Endodermal cell (in vitro differentiated cells): ENCODE results near the gene RPLP2. TPM values are rescaled to one million over a fixed set of nuclear protein-coding genes. Genes with fewer than 3 reads are reported as not detected.

ENCODE experiments used
- DNase-seq: peaks from one replicate; pipeline ENCODE4 v3.0.0-alpha.2; 2017
- H3K27ac ChIP-seq: 2 replicates; pipeline ENCODE4 v1.5.1; 2013; ENCODE audit warnings: mild to moderate bottlenecking, low read depth, low read length, moderate library complexity
- H3K27me3 ChIP-seq: 2 replicates; pipeline ENCODE4 v1.6.1; 2013; ENCODE audit warnings: mild to moderate bottlenecking, low read length, moderate library complexity; ENCODE audit not compliant: insufficient read depth, control insufficient read depth, poor library complexity, severe bottlenecking
- H3K36me3 ChIP-seq: 2 replicates; pipeline ENCODE4 v1.7.0; 2013; ENCODE audit warnings: mild to moderate bottlenecking, low read length, moderate library complexity; ENCODE audit not compliant: control insufficient read depth, insufficient read depth
- H3K4me1 ChIP-seq: one replicate; pipeline ENCODE4 v1.7.0; 2013; ENCODE audit warnings: low read length; ENCODE audit not compliant: control insufficient read depth, insufficient read depth
- H3K4me3 ChIP-seq: 2 replicates; pipeline ENCODE4 v1.5.1; 2013; ENCODE audit warnings: mild to moderate bottlenecking, low read length, moderate library complexity
- H3K9ac ChIP-seq: 2 replicates; pipeline ENCODE4 v1.6.1; 2013; ENCODE audit warnings: mild to moderate bottlenecking, low read length, moderate library complexity; ENCODE audit not compliant: poor library complexity, severe bottlenecking; ENCODE audit errors: extremely low read depth
- H3K9me3 ChIP-seq: 2 replicates; pipeline ENCODE4 v1.6.1; 2013; ENCODE audit warnings: mild to moderate bottlenecking, low read length, moderate library complexity; ENCODE audit not compliant: control insufficient read depth
- H3K27ac Mint-ChIP-seq: 2 replicates; pipeline ENCODE4 v1.8.0; 2020; ENCODE audit warnings: mixed read lengths
- H3K27me3 Mint-ChIP-seq: 2 replicates; pipeline ENCODE4 v1.8.0; 2021; ENCODE audit warnings: mild to moderate bottlenecking, mixed read lengths; ENCODE audit not compliant: insufficient read depth
- H3K36me3 Mint-ChIP-seq: 2 replicates; pipeline ENCODE4 v1.8.0; 2020; ENCODE audit warnings: low read depth, mixed read lengths
- H3K4me1 Mint-ChIP-seq: 2 replicates; pipeline ENCODE4 v1.8.0; 2020; ENCODE audit warnings: mixed read lengths
- H3K4me3 Mint-ChIP-seq: 2 replicates; pipeline ENCODE4 v1.8.0; 2020; ENCODE audit warnings: mild to moderate bottlenecking, moderate library complexity, mixed read lengths
- H3K9me3 Mint-ChIP-seq: 2 replicates; pipeline ENCODE4 v1.8.0; 2020; ENCODE audit warnings: mild to moderate bottlenecking, mixed read lengths
- WGBS, 2 experiments: methylation state at CpG; one replicate each; pipeline versions ENCODE4 v1.1.5 to v1.1.7; 2013; ENCODE audit warnings: missing lambda C conversion rate in 2 of 2, mixed read lengths in 1 of 2; ENCODE audit not compliant: insufficient coverage in 1 of 2, insufficient read length in 1 of 2; 5-methylcytosine and 5-hydroxymethylcytosine counted together
- total RNA-seq, 2 donors: library from RNA; stranded (reverse); fragmentation: NEBNext Ultra II Directional in 1 of 2; extraction: Animal tissue kit (Norgen Biotek cat#: 25700) in 1 of 2; gene quantifications; 2 replicates in 1 of 2; 3 replicates in 1 of 2; pipeline ENCODE4 v1.2.1, GENCODE V29; 2021
- TF ChIP-seq, protein P1 (sequence below): fragments of 200-600 bp; sonication (generic); conservative IDR thresholded peaks from 2 replicates; pipeline ENCODE4 v1.5.0; 2021; ENCODE audit warnings: antibody characterized with exemption, mild to moderate bottlenecking

Gene RPLP2
- total RNA-seq, 2 donors from 2014 or later = 1,966 to 2,020 TPM

- no peak overlapping the region for H3K27ac Mint-ChIP-seq
- DNase-seq = no peak
- TF ChIP-seq, protein P1, sequence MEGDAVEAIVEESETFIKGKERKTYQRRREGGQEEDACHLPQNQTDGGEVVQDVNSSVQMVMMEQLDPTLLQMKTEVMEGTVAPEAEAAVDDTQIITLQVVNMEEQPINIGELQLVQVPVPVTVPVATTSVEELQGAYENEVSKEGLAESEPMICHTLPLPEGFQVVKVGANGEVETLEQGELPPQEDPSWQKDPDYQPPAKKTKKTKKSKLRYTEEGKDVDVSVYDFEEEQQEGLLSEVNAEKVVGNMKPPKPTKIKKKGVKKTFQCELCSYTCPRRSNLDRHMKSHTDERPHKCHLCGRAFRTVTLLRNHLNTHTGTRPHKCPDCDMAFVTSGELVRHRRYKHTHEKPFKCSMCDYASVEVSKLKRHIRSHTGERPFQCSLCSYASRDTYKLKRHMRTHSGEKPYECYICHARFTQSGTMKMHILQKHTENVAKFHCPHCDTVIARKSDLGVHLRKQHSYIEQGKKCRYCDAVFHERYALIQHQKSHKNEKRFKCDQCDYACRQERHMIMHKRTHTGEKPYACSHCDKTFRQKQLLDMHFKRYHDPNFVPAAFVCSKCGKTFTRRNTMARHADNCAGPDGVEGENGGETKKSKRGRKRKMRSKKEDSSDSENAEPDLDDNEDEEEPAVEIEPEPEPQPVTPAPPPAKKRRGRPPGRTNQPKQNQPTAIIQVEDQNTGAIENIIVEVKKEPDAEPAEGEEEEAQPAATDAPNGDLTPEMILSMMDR = no peak
- WGBS, 2 experiments = 94% methylated on average over 2 to 11 of the region's 11 CpGs
- peaks cover 15% of the 10 kb centered on the region for H3K4me1 Mint-ChIP-seq
- peaks cover 26% of the 10 kb centered on the region for H3K27me3 Mint-ChIP-seq
- H3K4me1 ChIP-seq = peaks cover 7% of the 10 kb centered on the region
- no peak overlapping the region for H3K27ac ChIP-seq
- no peak overlapping the region for H3K9ac ChIP-seq
- no peak overlapping the region for H3K4me3 ChIP-seq
- H3K36me3 Mint-ChIP-seq = peaks cover 13% of the 10 kb centered on the region
- no peaks in the 10 kb centered on the region for H3K9me3 Mint-ChIP-seq
- no peaks in the 10 kb centered on the region for H3K9me3 ChIP-seq
- peaks cover 45% of the 10 kb centered on the region for H3K27me3 ChIP-seq
- no peaks in the 10 kb centered on the region for H3K36me3 ChIP-seq
- H3K4me3 Mint-ChIP-seq = no peak overlapping the region
Measured at GRCh38 chr11:824942-825341, 15.2 kb downstream of the RPLP2 start.

GRCh38 chr11:825366-826226 lies 15.8 kb downstream of the RPLP2 start:
- Histone ChIP-seq H3K4me3 (no peak overlapping the region), H3K9me3 (no peaks in the 10 kb centered on the region), H3K9ac (no peak overlapping the region), H3K27ac (no peak overlapping the region), H3K4me1 (peaks cover 7% of the 10 kb centered on the region), H3K36me3 (no peaks in the 10 kb centered on the region), H3K27me3 (peaks cover 49% of the 10 kb centered on the region)
- H3K27ac Mint-ChIP-seq = no peak overlapping the region
- H3K27me3 Mint-ChIP-seq = peaks cover 32% of the 10 kb centered on the region
- H3K4me3 Mint-ChIP-seq = no peak overlapping the region
- H3K4me1 Mint-ChIP-seq = peaks cover 15% of the 10 kb centered on the region
- no peak for DNase-seq
- TF ChIP-seq, protein P1 = no peak
- 91 to 94% methylated on average over 7 to 12 of the region's 12 CpGs for WGBS, 2 experiments
- peaks cover 13% of the 10 kb centered on the region for H3K36me3 Mint-ChIP-seq
- H3K9me3 Mint-ChIP-seq = no peaks in the 10 kb centered on the region

DNA sequence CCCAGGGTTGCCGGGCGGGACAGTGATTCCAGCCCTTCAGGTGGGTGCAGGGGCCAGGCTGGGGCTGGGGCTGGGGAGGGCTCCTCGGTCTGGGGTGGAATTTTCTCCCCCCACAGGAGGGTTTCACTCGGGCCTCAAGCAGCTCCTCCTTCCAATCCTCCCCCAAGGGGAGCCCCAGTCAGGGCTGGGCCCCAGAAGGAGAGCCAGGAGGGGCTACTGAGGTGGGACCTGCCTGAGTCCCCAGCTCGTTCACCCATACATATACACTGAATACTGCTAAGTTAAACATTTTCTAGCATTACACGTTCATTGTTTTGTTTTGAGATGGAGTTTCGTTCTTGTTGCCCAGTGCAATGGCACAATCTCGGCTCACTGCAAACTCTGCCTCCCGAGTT lies 16.5 kb downstream of the RPLP2 start:
- no peak overlapping the region for H3K27ac ChIP-seq
- Mint-ChIP-seq H3K36me3 (peaks cover 13% of the 10 kb centered on the region), H3K27me3 (peaks cover 37% of the 10 kb centered on the region), H3K9me3 (no peaks in the 10 kb centered on the region), H3K4me1 (peaks cover 15% of the 10 kb centered on the region), H3K4me3 (peak overlapping the region; percentile 69), H3K27ac (no peak overlapping the region)
- no peaks in the 10 kb centered on the region for H3K36me3 ChIP-seq
- 92% methylated on average over 5 to 8 of the region's 9 CpGs for WGBS, 2 experiments
- H3K9ac ChIP-seq = no peak overlapping the region
- no peaks in the 10 kb centered on the region for H3K9me3 ChIP-seq
- H3K4me1 ChIP-seq = peaks cover 9% of the 10 kb centered on the region
- TF ChIP-seq, protein P1 = no peak
- DNase-seq = no peak
- peak overlapping the region; percentile 68 for H3K4me3 ChIP-seq
- H3K27me3 ChIP-seq = peaks cover 56% of the 10 kb centered on the region
